HepG2 (cell line): ENCODE results near the gene BRD2. TPM values are rescaled to one million over a fixed set of nuclear protein-coding genes. Genes with fewer than 3 reads are reported as not detected.

Experiments
- AHR ChIP-seq: IDR thresholded peaks from 2 replicates; pipeline ENCODE4 v1.6.1; 2018; ENCODE audit warnings: missing genetic modification reagents, missing compliant biosample characterization
- ARHGAP35 ChIP-seq: sonication (generic); formaldehyde crosslinking; IDR thresholded peaks from 2 replicates; pipeline ENCODE4 v1.9.0; 2022; ENCODE audit warnings: mild to moderate bottlenecking, inconsistent platforms, moderate library complexity, missing genetic modification reagents, borderline replicate concordance
- ARNT ChIP-seq: fragments of 450-650 bp; IDR thresholded peaks from 2 replicates; pipeline ENCODE4 v1.6.1; 2017
- CENPX ChIP-seq: sonication (generic); formaldehyde crosslinking; IDR thresholded peaks from 2 replicates; pipeline ENCODE4 v1.9.0; 2021; ENCODE audit warnings: mild to moderate bottlenecking, missing genetic modification reagents, moderate library complexity
- MAFK ChIP-seq, 2 experiments: IDR thresholded peaks in 1 of 2; conservative IDR thresholded peaks in 1 of 2; 2 replicates each; pipeline ENCODE4 v1.6.1; 2011; ENCODE audit warnings: improper control_type of control experiment in 2 of 2, low read length in 2 of 2
- PCBP1 ChIP-seq: fragments of 200-400 bp; formaldehyde crosslinking; IDR thresholded peaks from 2 replicates; pipeline ENCODE4 v1.6.1; 2017; ENCODE audit warnings: mild to moderate bottlenecking, low read depth, low read length, borderline replicate concordance
- RCOR2 ChIP-seq: IDR thresholded peaks from 2 replicates; pipeline ENCODE4 v1.6.1; 2016; ENCODE audit warnings: missing biosample characterization, missing genetic modification reagents
- THYN1 ChIP-seq: sonication (generic); formaldehyde crosslinking; IDR thresholded peaks from 2 replicates; pipeline ENCODE4 v1.8.1; 2023; ENCODE audit warnings: low read depth, mild to moderate bottlenecking, moderate library complexity, missing genetic modification reagents, borderline replicate concordance
- TOE1 ChIP-seq: sonication (generic); formaldehyde crosslinking; IDR thresholded peaks from 2 replicates; pipeline ENCODE4 v1.4.0; 2020; ENCODE audit warnings: mild to moderate bottlenecking, missing genetic modification reagents
- ZNF484 ChIP-seq: sonication (generic); formaldehyde crosslinking; IDR thresholded peaks from 2 replicates; pipeline ENCODE4 v1.5.1; 2020; ENCODE audit warnings: mild to moderate bottlenecking, low read depth, missing genetic modification reagents, borderline replicate concordance
- ZNF546 ChIP-seq: sonication (generic); formaldehyde crosslinking; conservative IDR thresholded peaks from 2 replicates; pipeline ENCODE4 v1.8.1; 2023; ENCODE audit warnings: mild to moderate bottlenecking, missing genetic modification reagents
- ZNF549 ChIP-seq: sonication (generic); formaldehyde crosslinking; IDR thresholded peaks from 2 replicates; pipeline ENCODE4 v1.5.0; 2020; ENCODE audit warnings: missing genetic modification reagents
- ZNF556 ChIP-seq: sonication (generic); formaldehyde crosslinking; IDR thresholded peaks from 2 replicates; pipeline ENCODE4 v1.4.0; 2020; ENCODE audit warnings: mild to moderate bottlenecking, missing genetic modification reagents, borderline replicate concordance
- ZNF564 ChIP-seq: sonication (generic); formaldehyde crosslinking; IDR thresholded peaks from 2 replicates; pipeline ENCODE4 v1.8.1; 2023; ENCODE audit warnings: mild to moderate bottlenecking, missing genetic modification reagents
- ZNF749 ChIP-seq: sonication (generic); formaldehyde crosslinking; IDR thresholded peaks from 2 replicates; pipeline ENCODE4 v1.8.0; 2022; ENCODE audit warnings: mild to moderate bottlenecking, missing genetic modification reagents, moderate library complexity, borderline replicate concordance
- ZNF83 ChIP-seq: sonication (generic); formaldehyde crosslinking; IDR thresholded peaks from 2 replicates; pipeline ENCODE4 v1.4.0; 2020; ENCODE audit warnings: missing genetic modification reagents, mild to moderate bottlenecking, borderline replicate concordance
- polyA plus RNA-seq, 8 experiments: library from polyadenylated mRNA; depleted of rRNA in 3 of 8; stranded (reverse) in 7 of 8; unstranded in 1 of 8; fragments of >200 nt; fragmentation: Illumina TruSeq in 4 of 8; extraction: Trizol in 4 of 8; gene quantifications; 2 replicates each; pipeline versions ENCODE4 v1.2.1 to v1.2.3, GENCODE V29; 2011 to 2016; ENCODE audit warnings: low read depth in 4 of 8, missing spikeins in 1 of 8, mixed read lengths in 1 of 8; ENCODE audit not compliant: insufficient read depth in 1 of 8
- total RNA-seq, 5 experiments: library from RNA; depleted of rRNA; stranded (reverse); fragments of >200 nt; fragmentation: Illumina TruSeq; extraction: Trizol; gene quantifications; 2 replicates each; pipeline ENCODE4 v1.2.3, GENCODE V29; 2016; ENCODE audit warnings: low read depth in 1 of 5
- TF ChIP-seq, protein P1 (sequence below): sonication (generic); formaldehyde crosslinking; IDR thresholded peaks from 2 replicates; pipeline ENCODE4 v1.4.0; 2020; ENCODE audit warnings: low read depth, missing genetic modification reagents
- TF ChIP-seq, protein P2 (sequence below): sonication (generic); formaldehyde crosslinking; IDR thresholded peaks from 2 replicates; pipeline ENCODE4 v1.5.0; 2020; ENCODE audit warnings: mild to moderate bottlenecking, missing genetic modification reagents
- TF ChIP-seq, protein P3 (sequence below): sonication (generic); formaldehyde crosslinking; IDR thresholded peaks from 2 replicates; pipeline ENCODE4 v1.5.0; 2020; ENCODE audit warnings: mild to moderate bottlenecking, low read depth, missing genetic modification reagents, borderline replicate concordance

BRD2 gene
- total and polyA plus RNA-seq, 2 of the 13 experiments (the other 11 are each of a cell fraction or from before 2014, with no cell fraction given), result 143 to 202 TPM

DNA sequence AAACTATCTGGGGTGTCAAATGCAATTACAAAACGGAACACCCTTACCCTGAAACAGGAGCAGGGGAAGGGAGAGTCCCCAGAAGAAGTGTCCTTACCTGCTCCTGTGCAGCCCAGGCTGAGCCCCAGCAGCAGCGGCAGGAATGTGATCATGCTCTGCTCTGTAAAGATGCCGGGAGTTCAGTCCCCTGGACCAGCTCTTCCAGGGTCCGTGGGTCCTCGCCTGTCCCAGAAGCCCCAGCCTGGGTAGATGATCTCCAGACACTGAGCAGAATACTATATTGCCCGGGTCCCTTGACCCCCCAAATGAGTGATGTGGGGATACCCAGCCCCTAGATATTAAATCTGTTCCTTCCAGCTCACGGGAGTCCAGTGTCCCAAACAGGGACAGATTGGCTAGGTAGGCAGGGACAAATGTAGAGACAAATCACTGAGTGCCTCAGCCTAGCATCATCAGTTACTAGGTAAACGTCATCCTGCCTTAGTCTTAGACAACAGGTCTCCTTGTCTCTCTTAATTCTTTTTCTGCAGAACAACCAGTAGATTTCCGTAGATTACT, 27.7 kb upstream of the BRD2 start, which contains the start of gene HLA-DMB (continued):
- TF ChIP-seq TOE1, result no peak
- no peak for TF ChIP-seq ZNF83 (CRISPR knock-in tag)
- no peak for TF ChIP-seq ARHGAP35 (CRISPR knock-in tag)
- TF ChIP-seq, protein P1, sequence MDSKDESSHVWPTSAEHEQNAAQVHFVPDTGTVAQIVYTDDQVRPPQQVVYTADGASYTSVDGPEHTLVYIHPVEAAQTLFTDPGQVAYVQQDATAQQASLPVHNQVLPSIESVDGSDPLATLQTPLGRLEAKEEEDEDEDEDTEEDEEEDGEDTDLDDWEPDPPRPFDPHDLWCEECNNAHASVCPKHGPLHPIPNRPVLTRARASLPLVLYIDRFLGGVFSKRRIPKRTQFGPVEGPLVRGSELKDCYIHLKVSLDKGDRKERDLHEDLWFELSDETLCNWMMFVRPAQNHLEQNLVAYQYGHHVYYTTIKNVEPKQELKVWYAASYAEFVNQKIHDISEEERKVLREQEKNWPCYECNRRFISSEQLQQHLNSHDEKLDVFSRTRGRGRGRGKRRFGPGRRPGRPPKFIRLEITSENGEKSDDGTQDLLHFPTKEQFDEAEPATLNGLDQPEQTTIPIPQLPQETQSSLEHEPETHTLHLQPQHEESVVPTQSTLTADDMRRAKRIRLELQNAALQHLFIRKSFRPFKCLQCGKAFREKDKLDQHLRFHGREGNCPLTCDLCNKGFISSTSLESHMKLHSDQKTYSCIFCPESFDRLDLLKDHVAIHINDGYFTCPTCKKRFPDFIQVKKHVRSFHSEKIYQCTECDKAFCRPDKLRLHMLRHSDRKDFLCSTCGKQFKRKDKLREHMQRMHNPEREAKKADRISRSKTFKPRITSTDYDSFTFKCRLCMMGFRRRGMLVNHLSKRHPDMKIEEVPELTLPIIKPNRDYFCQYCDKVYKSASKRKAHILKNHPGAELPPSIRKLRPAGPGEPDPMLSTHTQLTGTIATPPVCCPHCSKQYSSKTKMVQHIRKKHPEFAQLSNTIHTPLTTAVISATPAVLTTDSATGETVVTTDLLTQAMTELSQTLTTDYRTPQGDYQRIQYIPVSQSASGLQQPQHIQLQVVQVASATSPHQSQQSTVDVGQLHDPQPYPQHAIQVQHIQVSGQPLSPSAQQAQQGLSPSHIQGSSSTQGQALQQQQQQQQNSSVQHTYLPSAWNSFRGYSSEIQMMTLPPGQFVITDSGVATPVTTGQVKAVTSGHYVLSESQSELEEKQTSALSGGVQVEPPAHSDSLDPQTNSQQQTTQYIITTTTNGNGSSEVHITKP (CRISPR knock-in tag), result no peak
- no peak for TF ChIP-seq RCOR2 (CRISPR knock-in tag)
- no peak for TF ChIP-seq ZNF749
- TF ChIP-seq, protein P2, sequence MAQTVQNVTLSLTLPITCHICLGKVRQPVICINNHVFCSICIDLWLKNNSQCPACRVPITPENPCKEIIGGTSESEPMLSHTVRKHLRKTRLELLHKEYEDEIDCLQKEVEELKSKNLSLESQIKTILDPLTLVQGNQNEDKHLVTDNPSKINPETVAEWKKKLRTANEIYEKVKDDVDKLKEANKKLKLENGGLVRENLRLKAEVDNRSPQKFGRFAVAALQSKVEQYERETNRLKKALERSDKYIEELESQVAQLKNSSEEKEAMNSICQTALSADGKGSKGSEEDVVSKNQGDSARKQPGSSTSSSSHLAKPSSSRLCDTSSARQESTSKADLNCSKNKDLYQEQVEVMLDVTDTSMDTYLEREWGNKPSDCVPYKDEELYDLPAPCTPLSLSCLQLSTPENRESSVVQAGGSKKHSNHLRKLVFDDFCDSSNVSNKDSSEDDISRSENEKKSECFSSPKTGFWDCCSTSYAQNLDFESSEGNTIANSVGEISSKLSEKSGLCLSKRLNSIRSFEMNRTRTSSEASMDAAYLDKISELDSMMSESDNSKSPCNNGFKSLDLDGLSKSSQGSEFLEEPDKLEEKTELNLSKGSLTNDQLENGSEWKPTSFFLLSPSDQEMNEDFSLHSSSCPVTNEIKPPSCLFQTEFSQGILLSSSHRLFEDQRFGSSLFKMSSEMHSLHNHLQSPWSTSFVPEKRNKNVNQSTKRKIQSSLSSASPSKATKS, result no peak
- no peak for TF ChIP-seq PCBP1
- TF ChIP-seq ZNF546 (CRISPR knock-in tag), result no peak
- no peak for TF ChIP-seq ZNF556
- no peak for TF ChIP-seq ARNT
- no peak for TF ChIP-seq AHR (CRISPR knock-in tag)
- TF ChIP-seq THYN1 (CRISPR knock-in tag), result no peak
- TF ChIP-seq ZNF484, result no peak
- no peak for TF ChIP-seq ZNF549 (CRISPR knock-in tag)
- TF ChIP-seq, protein P3, sequence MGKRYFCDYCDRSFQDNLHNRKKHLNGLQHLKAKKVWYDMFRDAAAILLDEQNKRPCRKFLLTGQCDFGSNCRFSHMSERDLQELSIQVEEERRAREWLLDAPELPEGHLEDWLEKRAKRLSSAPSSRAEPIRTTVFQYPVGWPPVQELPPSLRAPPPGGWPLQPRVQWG (CRISPR knock-in tag), result no peak
- no peak for TF ChIP-seq MAFK (conservative IDR thresholded peaks at IDR 0.05 in 1 of 2, IDR thresholded peaks at IDR 0.05 in 1 of 2; ENCODE audit: low read length in 2 of 2)
- TF ChIP-seq CENPX, result no peak
- no peak for TF ChIP-seq ZNF564 (CRISPR knock-in tag)
